SK-N-SH treated with all-trans-retinoic acid at 6 μM for 48 hours (cell line): ENCODE measurements around the gene ABCC3.

Experiments used
- BACH2 ChIP-seq: fragments of 250-450 bp; sonication (Bioruptor Pico); IDR thresholded peaks from 2 replicates; pipeline ENCODE4 v1.9.0; 2021; ENCODE audit warnings: mild to moderate bottlenecking, borderline replicate concordance
- ESRRG ChIP-seq: fragments of 250-450 bp; sonication (Bioruptor Pico); IDR thresholded peaks from 2 replicates; pipeline ENCODE4 v1.6.1; 2021; ENCODE audit warnings: mild to moderate bottlenecking
- ISL1 ChIP-seq: fragments of 250-450 bp; sonication (Bioruptor Pico); IDR thresholded peaks from 2 replicates; pipeline ENCODE4 v2.1.2; 2022; ENCODE audit warnings: mild to moderate bottlenecking, moderate library complexity
- PPARA ChIP-seq: fragments of 250-450 bp; sonication (Bioruptor Pico); IDR thresholded peaks from 2 replicates; pipeline ENCODE4 v1.5.0; 2020; ENCODE audit warnings: mild to moderate bottlenecking, borderline replicate concordance
- TCF4 ChIP-seq: fragments of 250-450 bp; sonication (Bioruptor Pico); IDR thresholded peaks from 2 replicates; pipeline ENCODE4 v1.8.0; 2021; ENCODE audit warnings: mild to moderate bottlenecking, moderate library complexity, borderline replicate concordance
- ZFP30 ChIP-seq: fragments of 450-650 bp; formaldehyde crosslinking; IDR thresholded peaks from 2 replicates; pipeline ENCODE4 v1.5.0; 2022; ENCODE audit warnings: mild to moderate bottlenecking, moderate library complexity
- ZNF8 ChIP-seq: fragments of 450-650 bp; formaldehyde crosslinking; IDR thresholded peaks from 2 replicates; pipeline ENCODE4 v1.5.0; 2020; ENCODE audit warnings: mild to moderate bottlenecking, moderate library complexity

GRCh38 chr17:50607522-50608175, 27.0 kb upstream of the ABCC3 start:
- TF ChIP-seq TCF4 (CRISPR knock-in tag) (no peak), ZNF8 (CRISPR knock-in tag) (no peak), ZFP30 (CRISPR knock-in tag) (no peak), ISL1 (CRISPR knock-in tag) (no peak), ESRRG (CRISPR knock-in tag) (no peak), BACH2 (CRISPR knock-in tag) (no peak), PPARA (CRISPR knock-in tag) (no peak)
